ENCODE results near the gene C11orf58.

Gene C11orf58

DNA sequence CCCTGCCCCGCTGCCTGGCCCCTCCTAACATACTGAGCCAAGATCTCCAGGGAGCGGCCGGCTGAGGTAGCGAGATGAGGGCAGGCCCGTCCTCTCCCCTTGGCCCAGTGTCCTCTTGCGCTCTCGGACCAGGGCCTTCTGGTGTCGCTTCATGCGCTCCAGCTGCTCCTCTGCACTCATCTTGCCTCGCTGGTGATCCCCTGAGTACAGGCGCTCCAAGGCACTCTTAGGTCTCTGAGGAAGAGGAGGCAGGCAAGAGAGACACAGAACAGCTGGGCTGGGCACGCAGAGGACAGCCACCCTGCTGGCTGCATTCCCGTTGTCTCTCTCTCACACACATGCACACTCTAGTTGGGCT, 50.6 kb downstream of the C11orf58 start:
- no peak for DNase-seq (ENCODE audit: low read depth)
- TF ChIP-seq, protein P1, sequence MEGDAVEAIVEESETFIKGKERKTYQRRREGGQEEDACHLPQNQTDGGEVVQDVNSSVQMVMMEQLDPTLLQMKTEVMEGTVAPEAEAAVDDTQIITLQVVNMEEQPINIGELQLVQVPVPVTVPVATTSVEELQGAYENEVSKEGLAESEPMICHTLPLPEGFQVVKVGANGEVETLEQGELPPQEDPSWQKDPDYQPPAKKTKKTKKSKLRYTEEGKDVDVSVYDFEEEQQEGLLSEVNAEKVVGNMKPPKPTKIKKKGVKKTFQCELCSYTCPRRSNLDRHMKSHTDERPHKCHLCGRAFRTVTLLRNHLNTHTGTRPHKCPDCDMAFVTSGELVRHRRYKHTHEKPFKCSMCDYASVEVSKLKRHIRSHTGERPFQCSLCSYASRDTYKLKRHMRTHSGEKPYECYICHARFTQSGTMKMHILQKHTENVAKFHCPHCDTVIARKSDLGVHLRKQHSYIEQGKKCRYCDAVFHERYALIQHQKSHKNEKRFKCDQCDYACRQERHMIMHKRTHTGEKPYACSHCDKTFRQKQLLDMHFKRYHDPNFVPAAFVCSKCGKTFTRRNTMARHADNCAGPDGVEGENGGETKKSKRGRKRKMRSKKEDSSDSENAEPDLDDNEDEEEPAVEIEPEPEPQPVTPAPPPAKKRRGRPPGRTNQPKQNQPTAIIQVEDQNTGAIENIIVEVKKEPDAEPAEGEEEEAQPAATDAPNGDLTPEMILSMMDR (IDR thresholded peaks at IDR 0.05; ENCODE audit: control insufficient read depth, extremely low read depth, insufficient read depth): no peak
- H3K4me3 ChIP-seq (ENCODE audit: low read depth, low read length): no peak overlapping the region

DNA sequence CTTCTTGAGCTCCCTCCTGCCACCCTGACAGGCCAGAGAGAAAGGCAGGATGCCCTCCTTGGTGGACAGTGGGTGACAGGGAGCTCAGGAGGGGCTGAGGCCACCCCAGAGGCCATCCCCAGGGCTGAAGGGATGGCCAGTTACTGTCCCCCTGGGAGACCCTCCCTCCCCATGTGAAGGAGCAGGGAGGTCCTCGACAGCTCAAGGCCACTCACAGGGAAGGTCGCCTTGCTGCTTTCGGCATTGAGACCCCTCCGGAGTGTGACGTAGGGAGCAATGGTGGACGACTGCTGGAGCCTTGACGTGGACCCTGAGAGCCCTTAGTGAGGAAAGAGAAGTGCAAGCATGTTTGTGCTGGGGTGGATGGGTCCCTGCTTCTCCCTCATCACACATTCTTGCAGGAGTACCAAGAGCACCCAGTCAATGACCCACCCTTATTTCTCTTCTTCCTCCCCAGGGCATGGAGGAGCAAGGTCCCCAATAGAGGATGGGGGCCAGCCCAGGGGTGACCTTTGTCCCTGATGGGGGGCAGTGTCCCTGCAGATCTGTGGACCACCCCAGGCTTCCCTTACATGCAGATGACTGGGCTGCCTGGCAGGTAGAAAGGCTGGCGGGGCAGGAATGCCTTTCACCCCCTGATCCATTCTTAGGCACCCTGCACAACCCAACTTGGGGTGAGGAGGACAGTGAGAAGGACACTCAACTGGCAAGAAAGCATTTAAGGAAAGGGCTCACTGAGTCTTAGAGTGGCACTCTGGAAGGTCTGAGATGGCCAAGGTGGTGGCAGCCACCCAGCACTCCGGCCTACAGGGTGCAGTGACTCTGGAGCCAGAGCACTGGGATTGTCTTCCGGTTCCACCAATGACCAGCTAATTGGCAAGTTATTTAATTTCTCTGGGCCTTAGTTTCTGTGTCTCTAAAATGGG, 51.4 kb downstream of the C11orf58 start:
- DNase-seq (ENCODE audit: low read depth): no peak
- no peak overlapping the region for H3K4me3 ChIP-seq (ENCODE audit: low read depth, low read length)
- TF ChIP-seq, protein P1 (IDR thresholded peaks at IDR 0.05; ENCODE audit: control insufficient read depth, extremely low read depth, insufficient read depth): no peak

DNA sequence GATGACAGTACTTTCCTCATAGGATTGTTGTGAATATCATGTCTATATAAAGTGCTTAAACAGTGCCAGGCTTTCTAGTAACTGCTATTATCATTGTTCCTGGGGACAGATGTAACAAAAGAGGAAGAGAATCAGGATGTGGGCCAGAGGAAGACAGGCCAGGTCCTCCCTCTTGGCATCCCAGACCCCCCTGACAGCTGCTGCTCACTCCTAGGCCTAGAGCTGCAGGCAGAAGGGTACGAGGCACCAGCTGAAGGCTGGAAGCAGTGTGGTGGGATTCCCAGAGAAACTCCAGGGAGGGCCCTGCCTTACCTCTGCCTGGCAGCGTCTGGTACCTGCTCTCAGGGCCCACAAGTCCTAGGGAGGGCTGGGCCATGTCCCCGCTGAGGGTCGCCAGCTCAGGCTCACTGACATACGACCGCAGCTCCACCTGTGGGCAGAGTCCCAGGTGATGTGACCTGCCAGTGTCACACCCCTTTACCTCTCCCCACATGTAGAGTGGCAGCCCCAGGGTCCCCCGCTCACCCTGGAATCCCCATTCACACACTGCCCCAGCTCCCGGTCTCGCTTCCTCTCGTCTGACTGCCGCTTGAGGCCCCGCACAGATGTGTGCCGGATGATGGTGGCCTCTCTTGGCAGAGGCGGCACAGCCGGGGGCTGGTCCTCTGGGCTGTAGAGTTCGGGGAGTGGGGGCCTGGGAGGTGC, 52.2 kb downstream of the C11orf58 start:
- TF ChIP-seq, protein P1 (IDR thresholded peaks at IDR 0.05; ENCODE audit: control insufficient read depth, extremely low read depth, insufficient read depth): no peak
- no peak for DNase-seq (ENCODE audit: low read depth)
- H3K4me3 ChIP-seq (ENCODE audit: low read depth, low read length): no peak overlapping the region

DNA sequence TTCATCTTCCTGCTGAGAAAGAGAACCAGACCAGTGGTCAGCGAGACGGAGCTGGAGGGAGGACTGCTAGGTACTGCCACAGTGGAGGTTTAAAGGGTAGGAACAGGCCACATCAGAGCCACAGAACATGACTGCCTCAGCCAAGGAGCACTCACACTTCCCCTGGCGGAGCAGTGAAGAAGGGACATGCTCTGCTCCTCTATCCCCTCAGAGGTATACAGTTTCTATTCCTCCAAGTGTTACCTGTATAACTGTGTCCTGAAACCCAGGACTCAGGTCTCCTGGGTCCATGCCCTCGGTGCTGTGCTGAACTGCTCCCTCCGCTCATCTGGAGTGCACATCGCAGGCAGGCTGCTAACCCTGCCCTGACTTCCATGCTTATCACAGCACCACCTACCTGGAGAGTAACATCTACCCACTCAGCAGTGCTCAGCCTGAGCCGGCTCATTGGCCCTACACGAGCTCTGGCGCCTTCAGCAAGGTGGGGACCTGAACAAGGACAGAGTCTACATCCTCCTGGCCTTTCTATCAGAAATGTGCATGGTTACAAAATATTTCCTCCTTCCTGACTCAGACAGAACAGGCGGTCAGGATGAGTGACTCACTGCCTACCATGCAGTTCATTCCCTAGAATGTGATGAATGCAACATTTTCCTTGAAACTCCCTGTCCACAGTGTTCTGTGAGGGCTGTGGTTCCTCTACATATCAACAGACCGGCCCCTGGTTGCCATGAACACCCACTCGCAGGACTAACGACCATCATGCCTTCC, 52.9 kb downstream of the C11orf58 start:
- TF ChIP-seq, protein P1 (IDR thresholded peaks at IDR 0.05; ENCODE audit: control insufficient read depth, extremely low read depth, insufficient read depth): no peak
- H3K4me3 ChIP-seq (ENCODE audit: low read depth, low read length): no peak overlapping the region
- DNase-seq (ENCODE audit: low read depth): no peak

DNA sequence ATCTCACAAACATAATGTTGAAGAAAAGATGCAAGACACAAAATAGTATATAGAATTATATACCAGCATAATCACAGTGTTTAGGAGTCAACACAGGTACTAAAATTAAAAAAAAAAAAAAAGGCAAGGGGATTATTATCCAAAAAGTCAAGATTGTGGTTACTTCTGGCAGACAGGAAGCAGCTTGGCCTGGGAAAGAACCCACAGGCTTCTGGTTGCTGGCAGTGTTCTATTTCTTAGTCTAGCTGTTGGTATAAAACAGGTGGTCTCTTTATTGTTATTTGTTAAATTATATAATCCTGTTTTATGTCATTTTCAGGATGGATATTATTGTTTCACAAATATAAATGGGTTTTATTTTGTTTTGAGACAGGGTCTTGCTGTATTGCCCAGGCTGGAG, 54.0 kb downstream of the C11orf58 start:
- TF ChIP-seq, protein P1 (IDR thresholded peaks at IDR 0.05; ENCODE audit: control insufficient read depth, extremely low read depth, insufficient read depth): no peak
- no peak for DNase-seq (ENCODE audit: low read depth)

DNA sequence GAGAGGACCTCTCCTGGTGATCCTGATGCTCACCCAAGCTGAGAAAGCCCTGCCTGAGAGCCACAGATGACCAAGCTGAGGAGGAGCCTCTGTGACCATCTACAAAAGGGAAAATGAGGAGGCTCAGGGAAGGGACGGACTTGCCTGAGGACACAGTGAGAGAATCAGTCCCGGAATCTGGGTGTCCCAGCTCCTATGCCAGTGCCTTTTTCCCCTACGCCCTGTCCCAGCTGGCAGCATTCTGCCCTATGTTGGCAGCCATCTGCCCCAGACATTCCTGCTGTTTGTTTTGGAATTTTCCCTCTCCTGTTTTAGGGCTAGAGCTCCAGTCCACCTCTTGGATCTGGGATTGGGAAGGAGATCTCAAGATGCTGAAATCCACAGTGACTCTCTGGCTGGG, 54.6 kb downstream of the C11orf58 start:
- no peak overlapping the region for H3K4me3 ChIP-seq (ENCODE audit: low read depth, low read length)
- DNase-seq (ENCODE audit: low read depth): no peak
- TF ChIP-seq, protein P1 (IDR thresholded peaks at IDR 0.05; ENCODE audit: control insufficient read depth, extremely low read depth, insufficient read depth): no peak

More for the DNA sequence above, 54.0 kb downstream of the C11orf58 start:
- H3K4me3 ChIP-seq (ENCODE audit: low read depth, low read length): no peak overlapping the region

Measured in LNCaP clone FGC (cell line).